ENCODE data around the gene PABPC1L.

DNA sequence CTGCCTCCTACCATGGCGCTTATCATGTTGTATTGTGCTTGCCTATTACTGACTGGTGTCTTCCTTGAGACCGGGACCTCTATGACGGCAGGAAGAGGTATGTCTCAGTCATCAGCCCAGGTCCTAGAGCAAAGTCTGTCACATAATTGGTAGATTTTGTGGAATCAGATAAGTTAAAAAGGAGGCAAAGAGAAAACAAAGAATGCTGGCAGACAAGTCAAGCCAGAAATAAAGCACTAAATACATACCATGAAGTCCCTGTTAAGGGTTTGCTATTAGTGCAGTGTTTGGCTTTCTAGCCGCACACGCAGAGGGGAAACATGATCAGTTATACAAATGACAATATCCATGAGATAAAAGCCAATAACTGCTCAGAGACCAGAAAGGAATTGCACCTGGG is 44.4 kb downstream of the PABPC1L start:
- TF ChIP-seq ZNF16 (tag by site-specific recombination; IDR thresholded peaks at IDR 0.05; ENCODE audit: low read depth) (no peak), ZNF121 (tag by site-specific recombination; IDR thresholded peaks at IDR 0.05) (no peak), MEIS1 (CRISPR knock-in tag; IDR thresholded peaks at IDR 0.05; ENCODE audit: borderline replicate concordance) (no peak), ZBTB21 (tag by site-specific recombination; IDR thresholded peaks at IDR 0.05) (no peak), ZNF132 (tag by site-specific recombination; IDR thresholded peaks at IDR 0.05; ENCODE audit: borderline replicate concordance) (no peak), ZNF561 (tag by site-specific recombination; IDR thresholded peaks at IDR 0.05; ENCODE audit: borderline replicate concordance) (no peak), ZNF624 (tag by site-specific recombination; IDR thresholded peaks at IDR 0.05) (no peak), ZNF24 (tag by site-specific recombination; IDR thresholded peaks at IDR 0.05) (no peak), ZNF501 (tag by site-specific recombination; IDR thresholded peaks at IDR 0.05) (no peak), ZFP37 (tag by site-specific recombination; IDR thresholded peaks at IDR 0.05) (no peak)
- TF ChIP-seq, protein P1, sequence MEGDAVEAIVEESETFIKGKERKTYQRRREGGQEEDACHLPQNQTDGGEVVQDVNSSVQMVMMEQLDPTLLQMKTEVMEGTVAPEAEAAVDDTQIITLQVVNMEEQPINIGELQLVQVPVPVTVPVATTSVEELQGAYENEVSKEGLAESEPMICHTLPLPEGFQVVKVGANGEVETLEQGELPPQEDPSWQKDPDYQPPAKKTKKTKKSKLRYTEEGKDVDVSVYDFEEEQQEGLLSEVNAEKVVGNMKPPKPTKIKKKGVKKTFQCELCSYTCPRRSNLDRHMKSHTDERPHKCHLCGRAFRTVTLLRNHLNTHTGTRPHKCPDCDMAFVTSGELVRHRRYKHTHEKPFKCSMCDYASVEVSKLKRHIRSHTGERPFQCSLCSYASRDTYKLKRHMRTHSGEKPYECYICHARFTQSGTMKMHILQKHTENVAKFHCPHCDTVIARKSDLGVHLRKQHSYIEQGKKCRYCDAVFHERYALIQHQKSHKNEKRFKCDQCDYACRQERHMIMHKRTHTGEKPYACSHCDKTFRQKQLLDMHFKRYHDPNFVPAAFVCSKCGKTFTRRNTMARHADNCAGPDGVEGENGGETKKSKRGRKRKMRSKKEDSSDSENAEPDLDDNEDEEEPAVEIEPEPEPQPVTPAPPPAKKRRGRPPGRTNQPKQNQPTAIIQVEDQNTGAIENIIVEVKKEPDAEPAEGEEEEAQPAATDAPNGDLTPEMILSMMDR (tag by site-specific recombination; IDR thresholded peaks at IDR 0.05): no peak
- TF ChIP-seq, protein P2, sequence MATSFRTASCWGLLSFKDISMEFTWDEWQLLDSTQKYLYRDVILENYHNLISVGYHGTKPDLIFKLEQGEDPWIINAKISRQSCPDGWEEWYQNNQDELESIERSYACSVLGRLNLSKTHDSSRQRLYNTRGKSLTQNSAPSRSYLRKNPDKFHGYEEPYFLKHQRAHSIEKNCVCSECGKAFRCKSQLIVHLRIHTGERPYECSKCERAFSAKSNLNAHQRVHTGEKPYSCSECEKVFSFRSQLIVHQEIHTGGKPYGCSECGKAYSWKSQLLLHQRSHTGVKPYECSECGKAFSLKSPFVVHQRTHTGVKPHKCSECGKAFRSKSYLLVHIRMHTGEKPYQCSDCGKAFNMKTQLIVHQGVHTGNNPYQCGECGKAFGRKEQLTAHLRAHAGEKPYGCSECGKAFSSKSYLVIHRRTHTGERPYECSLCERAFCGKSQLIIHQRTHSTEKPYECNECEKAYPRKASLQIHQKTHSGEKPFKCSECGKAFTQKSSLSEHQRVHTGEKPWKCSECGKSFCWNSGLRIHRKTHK (tag by site-specific recombination; IDR thresholded peaks at IDR 0.05): no peak
- TF ChIP-seq, protein P3, sequence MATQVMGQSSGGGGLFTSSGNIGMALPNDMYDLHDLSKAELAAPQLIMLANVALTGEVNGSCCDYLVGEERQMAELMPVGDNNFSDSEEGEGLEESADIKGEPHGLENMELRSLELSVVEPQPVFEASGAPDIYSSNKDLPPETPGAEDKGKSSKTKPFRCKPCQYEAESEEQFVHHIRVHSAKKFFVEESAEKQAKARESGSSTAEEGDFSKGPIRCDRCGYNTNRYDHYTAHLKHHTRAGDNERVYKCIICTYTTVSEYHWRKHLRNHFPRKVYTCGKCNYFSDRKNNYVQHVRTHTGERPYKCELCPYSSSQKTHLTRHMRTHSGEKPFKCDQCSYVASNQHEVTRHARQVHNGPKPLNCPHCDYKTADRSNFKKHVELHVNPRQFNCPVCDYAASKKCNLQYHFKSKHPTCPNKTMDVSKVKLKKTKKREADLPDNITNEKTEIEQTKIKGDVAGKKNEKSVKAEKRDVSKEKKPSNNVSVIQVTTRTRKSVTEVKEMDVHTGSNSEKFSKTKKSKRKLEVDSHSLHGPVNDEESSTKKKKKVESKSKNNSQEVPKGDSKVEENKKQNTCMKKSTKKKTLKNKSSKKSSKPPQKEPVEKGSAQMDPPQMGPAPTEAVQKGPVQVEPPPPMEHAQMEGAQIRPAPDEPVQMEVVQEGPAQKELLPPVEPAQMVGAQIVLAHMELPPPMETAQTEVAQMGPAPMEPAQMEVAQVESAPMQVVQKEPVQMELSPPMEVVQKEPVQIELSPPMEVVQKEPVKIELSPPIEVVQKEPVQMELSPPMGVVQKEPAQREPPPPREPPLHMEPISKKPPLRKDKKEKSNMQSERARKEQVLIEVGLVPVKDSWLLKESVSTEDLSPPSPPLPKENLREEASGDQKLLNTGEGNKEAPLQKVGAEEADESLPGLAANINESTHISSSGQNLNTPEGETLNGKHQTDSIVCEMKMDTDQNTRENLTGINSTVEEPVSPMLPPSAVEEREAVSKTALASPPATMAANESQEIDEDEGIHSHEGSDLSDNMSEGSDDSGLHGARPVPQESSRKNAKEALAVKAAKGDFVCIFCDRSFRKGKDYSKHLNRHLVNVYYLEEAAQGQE (tag by site-specific recombination; IDR thresholded peaks at IDR 0.05): no peak
